Measurements from ENCODE around the gene RAB3IL1.

DNA sequence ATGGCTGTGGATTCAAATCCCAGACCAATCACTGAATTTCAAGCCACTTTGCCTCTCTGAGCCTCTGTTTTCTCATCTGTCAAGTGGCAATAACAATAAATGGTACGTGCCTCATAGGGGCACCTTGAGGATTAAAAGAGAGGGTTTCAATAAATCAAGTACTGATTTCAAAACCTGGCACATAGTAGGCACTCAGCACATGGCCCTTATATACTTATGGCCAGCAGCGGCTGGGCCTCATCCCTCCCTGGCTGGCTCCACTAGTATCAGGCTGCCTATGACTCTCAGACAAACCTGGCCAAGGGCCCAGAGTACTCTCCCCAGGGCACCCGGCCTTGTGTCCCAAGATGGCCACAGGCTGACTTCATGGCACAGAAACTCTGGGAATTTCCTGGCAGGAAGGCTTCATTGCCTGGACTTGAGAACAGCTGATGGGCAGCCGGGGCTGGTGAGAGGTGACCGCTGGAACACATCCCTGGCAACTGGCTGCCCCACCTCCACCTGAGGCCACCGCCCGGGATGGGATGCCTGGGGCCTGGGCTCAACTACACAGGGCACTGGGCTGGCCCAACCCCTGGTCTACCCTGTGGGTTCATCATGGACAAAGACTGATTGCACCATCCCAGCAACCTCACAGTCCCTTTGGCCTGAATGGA lies 29.4 kb downstream of the RAB3IL1 start:
- no peak for TF ChIP-seq CTCF (IDR thresholded peaks at IDR 0.05; ENCODE audit: insufficient read depth, low read length)
- no peak for TF ChIP-seq GABPA (IDR thresholded peaks at IDR 0.05; ENCODE audit: low read depth)
- TF ChIP-seq POLR2AphosphoS5 (IDR thresholded peaks at IDR 0.05; ENCODE audit: low read depth) = no peak

Measured in HL-60 (cell line).